ENCODE measurements around the gene TSPAN17. TPM values are rescaled to one million over a fixed set of nuclear protein-coding genes. Genes with fewer than 3 reads are reported as not detected.

Gene TSPAN17
- total RNA-seq, 1 donor from 2014 or later: 57.5 TPM

DNA sequence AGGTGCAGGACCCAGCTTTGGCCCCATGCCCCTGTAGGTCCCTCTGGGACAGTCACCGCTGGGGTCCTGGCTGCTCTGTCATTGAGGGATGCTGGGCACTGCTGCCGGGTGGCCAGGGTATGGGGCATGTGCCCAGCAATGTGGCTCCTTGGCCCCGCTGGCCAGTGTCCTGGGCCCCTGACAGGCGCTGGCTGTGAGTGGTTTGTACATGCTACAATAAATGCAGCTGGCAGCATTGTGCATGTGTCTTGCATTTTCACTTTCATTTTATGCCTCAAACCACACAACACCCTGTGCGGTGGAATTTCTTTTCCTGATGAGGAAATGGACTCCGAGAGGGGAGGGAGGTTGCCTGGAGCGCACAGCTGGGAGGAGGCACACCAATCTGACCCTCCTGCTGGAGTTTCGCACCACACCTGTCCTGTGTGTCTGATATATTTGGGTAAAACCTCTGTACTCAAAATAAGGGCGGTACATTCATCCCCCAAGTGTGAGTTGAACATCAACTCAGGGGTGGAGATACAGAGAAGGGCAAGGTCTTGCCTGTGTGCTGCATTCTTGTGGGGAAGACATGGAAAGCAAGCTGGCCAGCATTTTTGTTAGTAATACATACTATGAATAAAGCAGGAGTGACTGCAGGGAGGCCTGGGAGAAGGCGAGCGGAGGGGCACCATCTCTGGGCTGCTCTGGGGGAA is 11.7 kb downstream of the TSPAN17 start:
- Mint-ChIP-seq H3K27ac (ENCODE audit: unreplicated experiment) (no peak overlapping the region), H3K4me1 (ENCODE audit: unreplicated experiment) (no peaks in the 10 kb centered on the region)

DNA sequence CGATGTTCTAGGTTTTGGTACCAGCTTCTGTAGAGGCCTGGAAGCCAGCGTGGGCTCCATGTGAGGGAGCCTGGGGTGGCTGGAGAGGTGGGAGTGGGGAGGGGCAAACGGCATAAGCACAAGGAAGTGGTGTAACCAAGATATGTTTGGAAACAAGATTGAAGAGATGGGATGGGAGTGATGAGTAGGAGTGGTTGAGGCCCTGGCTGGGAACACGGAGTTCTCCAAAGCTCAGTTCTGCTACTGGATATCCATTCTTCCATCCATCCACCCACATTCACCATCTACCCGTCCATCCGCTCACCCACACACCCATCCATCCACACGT is 12.2 kb downstream of the TSPAN17 start:
- Mint-ChIP-seq H3K4me1 (ENCODE audit: unreplicated experiment) (no peaks in the 10 kb centered on the region), H3K9me3 (ENCODE audit: unreplicated experiment) (no peaks in the 10 kb centered on the region), H3K27ac (ENCODE audit: unreplicated experiment) (no peak overlapping the region), H3K27me3 (ENCODE audit: unreplicated experiment) (peaks cover 6% of the 10 kb centered on the region), H3K36me3 (ENCODE audit: low read depth, unreplicated experiment) (peaks cover 11% of the 10 kb centered on the region), H3K4me3 (ENCODE audit: unreplicated experiment) (no peak overlapping the region)
- TF ChIP-seq, protein P1, sequence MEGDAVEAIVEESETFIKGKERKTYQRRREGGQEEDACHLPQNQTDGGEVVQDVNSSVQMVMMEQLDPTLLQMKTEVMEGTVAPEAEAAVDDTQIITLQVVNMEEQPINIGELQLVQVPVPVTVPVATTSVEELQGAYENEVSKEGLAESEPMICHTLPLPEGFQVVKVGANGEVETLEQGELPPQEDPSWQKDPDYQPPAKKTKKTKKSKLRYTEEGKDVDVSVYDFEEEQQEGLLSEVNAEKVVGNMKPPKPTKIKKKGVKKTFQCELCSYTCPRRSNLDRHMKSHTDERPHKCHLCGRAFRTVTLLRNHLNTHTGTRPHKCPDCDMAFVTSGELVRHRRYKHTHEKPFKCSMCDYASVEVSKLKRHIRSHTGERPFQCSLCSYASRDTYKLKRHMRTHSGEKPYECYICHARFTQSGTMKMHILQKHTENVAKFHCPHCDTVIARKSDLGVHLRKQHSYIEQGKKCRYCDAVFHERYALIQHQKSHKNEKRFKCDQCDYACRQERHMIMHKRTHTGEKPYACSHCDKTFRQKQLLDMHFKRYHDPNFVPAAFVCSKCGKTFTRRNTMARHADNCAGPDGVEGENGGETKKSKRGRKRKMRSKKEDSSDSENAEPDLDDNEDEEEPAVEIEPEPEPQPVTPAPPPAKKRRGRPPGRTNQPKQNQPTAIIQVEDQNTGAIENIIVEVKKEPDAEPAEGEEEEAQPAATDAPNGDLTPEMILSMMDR (IDR thresholded peaks at IDR 0.05; ENCODE audit: unreplicated experiment): no peak
- no peak for DNase-seq (ENCODE audit: low spot score)

More for the DNA sequence above, 11.7 kb downstream of the TSPAN17 start:
- Mint-ChIP-seq H3K27me3 (ENCODE audit: unreplicated experiment) (peaks cover 6% of the 10 kb centered on the region), H3K4me3 (ENCODE audit: unreplicated experiment) (no peak overlapping the region), H3K9me3 (ENCODE audit: unreplicated experiment) (no peaks in the 10 kb centered on the region), H3K36me3 (ENCODE audit: low read depth, unreplicated experiment) (peaks cover 11% of the 10 kb centered on the region)
- TF ChIP-seq, protein P1 (IDR thresholded peaks at IDR 0.05; ENCODE audit: unreplicated experiment): no peak
- DNase-seq (ENCODE audit: low spot score): no peak

DNA sequence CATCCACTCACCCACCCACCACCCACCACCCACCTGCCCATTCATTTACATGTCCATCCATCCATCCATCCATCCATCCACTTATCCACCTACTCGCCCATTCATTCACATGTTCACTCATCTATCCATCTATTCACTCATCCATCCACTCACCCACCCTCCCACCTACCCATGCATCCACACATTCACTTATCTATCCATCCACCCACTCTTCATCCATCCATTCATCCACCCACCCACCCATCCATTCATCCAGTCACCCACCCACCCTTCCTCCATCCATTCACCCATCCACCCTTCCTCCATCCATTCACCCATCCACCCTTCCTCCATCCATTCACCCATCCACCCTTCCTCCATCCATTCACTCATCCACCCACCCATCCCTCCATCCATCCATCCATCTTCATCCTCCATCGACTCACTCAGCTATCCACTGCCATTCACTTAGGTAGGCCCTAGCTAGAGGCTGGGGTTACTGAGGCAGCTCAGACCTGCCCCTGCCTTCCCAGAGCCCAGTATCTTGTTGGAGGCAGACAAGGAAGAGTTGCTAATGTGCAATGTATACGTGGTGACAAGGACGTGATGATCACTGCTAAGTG is 12.7 kb downstream of the TSPAN17 start:
- TF ChIP-seq, protein P1 (IDR thresholded peaks at IDR 0.05; ENCODE audit: unreplicated experiment): no peak
- Mint-ChIP-seq H3K27me3 (ENCODE audit: unreplicated experiment) (peaks cover 6% of the 10 kb centered on the region), H3K27ac (ENCODE audit: unreplicated experiment) (no peak overlapping the region), H3K4me1 (ENCODE audit: unreplicated experiment) (no peaks in the 10 kb centered on the region), H3K9me3 (ENCODE audit: unreplicated experiment) (no peaks in the 10 kb centered on the region), H3K4me3 (ENCODE audit: unreplicated experiment) (no peak overlapping the region), H3K36me3 (ENCODE audit: low read depth, unreplicated experiment) (peaks cover 10% of the 10 kb centered on the region)
- DNase-seq (ENCODE audit: low spot score): no peak

DNA sequence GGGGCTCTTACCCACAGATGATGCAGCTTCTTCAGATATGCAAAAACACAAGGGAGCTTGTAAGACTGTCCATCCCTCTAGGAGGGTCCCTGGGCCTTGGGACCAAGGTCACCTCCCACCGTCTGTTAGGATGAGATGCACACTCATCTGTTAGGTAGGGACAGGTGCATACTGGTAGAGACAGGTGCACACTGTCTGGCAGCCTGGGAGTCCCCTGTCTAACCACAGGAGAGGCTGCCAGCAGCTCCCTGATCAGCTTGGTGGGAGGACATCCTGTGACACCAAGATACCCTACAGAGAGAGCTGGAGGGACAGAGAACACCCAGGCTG is 13.2 kb downstream of the TSPAN17 start:
- Mint-ChIP-seq H3K27ac (ENCODE audit: unreplicated experiment) (no peak overlapping the region), H3K4me1 (ENCODE audit: unreplicated experiment) (no peaks in the 10 kb centered on the region), H3K4me3 (ENCODE audit: unreplicated experiment) (no peak overlapping the region), H3K27me3 (ENCODE audit: unreplicated experiment) (peaks cover 4% of the 10 kb centered on the region), H3K36me3 (ENCODE audit: low read depth, unreplicated experiment) (peaks cover 5% of the 10 kb centered on the region), H3K9me3 (ENCODE audit: unreplicated experiment) (no peaks in the 10 kb centered on the region)
- no peak for DNase-seq (ENCODE audit: low spot score)
- TF ChIP-seq, protein P1 (IDR thresholded peaks at IDR 0.05; ENCODE audit: unreplicated experiment): no peak

DNA sequence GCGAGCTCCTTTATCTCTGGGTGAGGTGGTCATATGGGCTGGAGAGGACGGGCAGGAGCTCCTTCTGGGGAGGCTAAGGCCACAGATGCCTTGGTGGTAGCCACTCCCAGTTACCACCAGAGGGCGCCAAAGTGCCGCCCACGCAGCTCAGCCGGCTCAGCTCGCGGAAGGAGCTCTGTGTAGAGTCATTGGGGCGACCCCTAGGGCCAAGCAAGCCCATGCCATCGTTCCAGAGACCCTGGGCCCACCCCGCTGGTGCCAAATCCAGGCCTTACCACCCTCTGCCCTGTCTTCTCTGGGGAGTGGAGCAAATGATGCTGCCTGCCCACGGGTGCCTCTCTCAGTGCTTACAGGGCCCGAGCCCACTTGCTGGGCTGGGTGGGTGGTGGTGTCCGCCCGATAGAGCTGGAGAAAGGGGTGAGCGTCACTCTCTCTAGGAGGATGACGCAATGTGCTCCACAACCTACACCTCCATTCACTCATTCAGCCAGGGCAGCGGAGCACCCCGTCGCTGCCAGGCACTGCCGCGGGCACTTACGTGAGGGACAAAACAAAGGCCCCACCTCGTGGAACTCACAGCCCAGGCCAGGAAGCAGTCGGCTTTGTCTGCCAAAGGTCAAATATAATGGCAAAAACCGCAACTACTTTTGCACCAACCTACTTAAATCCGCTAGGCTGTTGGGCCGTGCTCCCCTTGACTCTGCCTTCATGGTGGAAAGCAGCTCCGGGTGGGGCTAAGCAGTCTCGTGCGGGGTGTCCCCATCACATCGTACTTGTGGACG is 13.8 kb downstream of the TSPAN17 start:
- Mint-ChIP-seq H3K4me1 (ENCODE audit: unreplicated experiment) (no peaks in the 10 kb centered on the region), H3K27me3 (ENCODE audit: unreplicated experiment) (peaks cover 8% of the 10 kb centered on the region), H3K4me3 (ENCODE audit: unreplicated experiment) (no peak overlapping the region), H3K36me3 (ENCODE audit: low read depth, unreplicated experiment) (peaks cover 3% of the 10 kb centered on the region), H3K27ac (ENCODE audit: unreplicated experiment) (no peak overlapping the region), H3K9me3 (ENCODE audit: unreplicated experiment) (no peaks in the 10 kb centered on the region)
- TF ChIP-seq, protein P1 (IDR thresholded peaks at IDR 0.05; ENCODE audit: unreplicated experiment): peak; percentile 97
- DNase-seq (ENCODE audit: low spot score): peak; percentile 89

Data from endothelial cell (in vitro differentiated cells).